CMK (cell line): ENCODE data around the gene EGR2.
A peak's percentile ranks its signal among the peaks of the same experiment; 100 is the strongest.

Experiments used
- DNase-seq: peaks from one replicate; pipeline ENCODE4 v3.0.0-alpha.2; 2010; ENCODE audit warnings: low read depth

Gene EGR2

GRCh38 chr10:62817766-62818425 is 1.7 kb upstream of the EGR2 start:
- DNase-seq = peak; percentile 22

DNA sequence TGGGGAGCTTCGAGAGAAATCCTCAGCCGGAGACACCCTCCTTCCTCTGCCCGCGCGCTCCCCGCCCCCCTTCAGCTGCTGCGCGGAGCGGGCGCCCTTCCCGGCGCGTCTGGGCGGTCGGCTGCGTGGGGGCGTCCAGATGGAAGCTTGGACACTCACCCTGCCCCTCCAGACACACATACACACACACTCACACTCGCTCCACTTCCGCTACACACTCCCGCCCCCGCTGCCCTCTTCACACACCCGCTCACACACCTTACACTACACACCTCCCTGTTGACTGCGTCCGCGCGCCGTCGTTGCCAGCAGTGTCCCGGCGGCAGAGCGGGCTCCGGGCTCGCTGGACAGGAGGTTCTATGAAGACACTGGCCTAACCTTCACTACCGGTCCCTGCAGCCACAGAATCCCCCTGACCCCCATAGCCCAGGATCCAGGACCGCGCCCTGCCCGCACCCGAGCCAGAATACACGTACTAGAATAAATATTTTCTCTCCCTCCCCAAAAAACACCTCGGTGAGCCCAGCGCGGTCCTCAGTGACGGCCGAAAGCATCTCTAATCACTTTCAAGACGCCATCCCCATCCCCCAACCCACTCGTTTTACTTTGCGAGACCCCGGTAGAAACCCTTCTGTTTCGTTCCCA is 1.1 kb upstream of the EGR2 start:
- peak; percentile 32 for DNase-seq

GRCh38 chr10:62816076-62816330 is 163 bp downstream of the EGR2 start:
- DNase-seq = no peak

DNA sequence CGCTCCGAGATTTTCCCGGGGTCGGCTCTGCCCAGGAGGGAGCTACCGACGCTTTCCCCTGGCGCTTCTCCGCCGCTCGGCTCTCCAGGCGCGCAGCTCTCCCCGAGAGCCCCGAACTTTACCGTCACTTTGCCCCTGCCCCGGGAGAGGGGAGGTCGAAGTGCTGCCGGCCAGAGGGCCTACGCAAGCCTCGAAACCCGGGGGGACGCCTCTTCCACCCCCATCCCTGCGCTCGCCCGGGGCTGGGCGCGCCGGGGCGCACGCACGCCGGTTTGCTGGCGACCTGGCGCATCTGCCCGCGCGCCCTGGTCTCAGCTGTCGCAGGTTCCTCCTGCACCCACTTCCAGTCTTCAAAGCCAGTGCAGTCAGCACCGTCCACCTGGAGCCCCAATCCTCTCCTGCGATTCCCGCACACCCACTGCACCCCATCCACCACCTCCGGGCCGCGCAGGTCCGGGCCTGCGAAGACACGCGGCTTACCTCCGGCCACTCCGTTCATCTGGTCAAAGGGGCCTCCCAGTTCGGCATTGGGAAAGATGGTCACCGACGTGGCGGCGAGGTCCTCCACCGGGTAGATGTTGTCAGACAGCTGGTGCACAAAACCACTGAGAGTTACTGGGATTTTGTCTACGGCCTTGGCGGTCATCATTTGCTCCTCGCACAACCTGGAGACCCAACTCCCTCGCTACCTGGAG is 638 bp downstream of the EGR2 start:
- no peak for DNase-seq

DNA sequence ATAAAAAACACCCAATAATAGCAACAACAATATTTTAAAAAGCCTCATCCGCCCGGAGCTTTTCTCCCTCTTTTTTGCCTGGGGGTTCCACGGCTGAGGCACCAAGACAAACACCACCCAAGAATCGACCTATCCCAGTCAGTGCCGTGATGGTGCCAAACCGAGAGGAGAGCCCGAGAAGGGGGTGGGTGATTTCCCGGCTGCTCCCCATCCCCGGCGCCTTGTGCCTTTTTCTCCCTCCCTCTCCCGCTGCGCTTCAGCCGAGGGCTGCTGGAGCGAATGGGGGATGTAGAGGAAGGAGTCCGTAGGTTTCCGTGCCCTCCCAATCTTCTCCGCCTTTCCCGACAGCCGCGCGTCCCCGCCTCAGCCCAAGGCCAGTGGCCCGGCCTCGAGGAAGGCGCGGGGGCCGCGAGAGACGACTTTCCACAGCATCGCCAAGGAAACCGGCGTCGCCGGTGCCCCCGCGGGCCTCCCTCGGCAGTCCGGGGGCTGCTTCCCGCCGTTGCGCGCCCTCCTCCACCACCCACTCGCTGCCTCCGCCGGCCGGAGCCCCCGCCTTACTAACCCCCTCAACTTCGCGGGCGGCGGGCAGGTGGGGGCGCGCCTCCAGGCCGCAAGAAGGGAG is 1.3 kb downstream of the EGR2 start:
- DNase-seq = no peak

DNA sequence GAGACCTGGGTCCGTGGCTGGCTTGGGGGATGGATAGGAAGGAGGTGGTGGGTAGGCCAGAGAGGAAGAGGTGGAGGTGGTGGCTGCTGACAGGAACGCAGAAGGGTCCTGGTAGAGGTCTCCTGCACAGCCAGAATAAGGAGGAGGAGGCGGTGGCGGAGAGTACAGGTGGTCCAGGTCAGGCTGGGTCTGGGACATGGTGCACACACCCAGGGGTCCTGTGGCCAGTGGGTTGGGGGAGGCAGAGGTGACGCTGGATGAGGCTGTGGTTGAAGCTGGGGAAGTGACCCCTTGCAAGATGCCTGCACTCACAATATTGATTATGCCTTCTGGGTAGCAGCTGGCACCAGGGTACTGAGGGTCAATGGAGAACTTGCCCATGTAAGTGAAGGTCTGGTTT is 2.2 kb downstream of the EGR2 start:
- no peak for DNase-seq

DNA sequence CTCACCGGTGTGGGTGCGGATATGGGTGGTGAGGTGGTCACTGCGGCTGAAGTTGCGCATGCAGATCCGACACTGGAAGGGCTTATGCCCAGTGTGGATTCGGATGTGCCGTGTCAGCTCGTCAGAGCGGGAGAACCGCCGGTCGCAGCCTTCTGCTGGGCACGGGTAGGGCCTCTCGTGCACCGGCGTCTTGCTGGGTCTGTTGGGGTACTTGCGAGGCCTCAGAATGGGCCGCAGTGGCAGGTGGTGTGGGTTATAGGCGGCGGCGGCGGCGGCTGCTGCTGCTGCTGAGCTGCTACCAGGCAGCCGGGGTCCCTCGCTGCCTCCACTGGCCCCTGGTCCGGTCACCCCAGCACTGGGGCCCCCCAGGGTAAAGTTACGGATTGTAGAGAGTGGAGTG is 2.7 kb downstream of the EGR2 start:
- no peak for DNase-seq

DNA sequence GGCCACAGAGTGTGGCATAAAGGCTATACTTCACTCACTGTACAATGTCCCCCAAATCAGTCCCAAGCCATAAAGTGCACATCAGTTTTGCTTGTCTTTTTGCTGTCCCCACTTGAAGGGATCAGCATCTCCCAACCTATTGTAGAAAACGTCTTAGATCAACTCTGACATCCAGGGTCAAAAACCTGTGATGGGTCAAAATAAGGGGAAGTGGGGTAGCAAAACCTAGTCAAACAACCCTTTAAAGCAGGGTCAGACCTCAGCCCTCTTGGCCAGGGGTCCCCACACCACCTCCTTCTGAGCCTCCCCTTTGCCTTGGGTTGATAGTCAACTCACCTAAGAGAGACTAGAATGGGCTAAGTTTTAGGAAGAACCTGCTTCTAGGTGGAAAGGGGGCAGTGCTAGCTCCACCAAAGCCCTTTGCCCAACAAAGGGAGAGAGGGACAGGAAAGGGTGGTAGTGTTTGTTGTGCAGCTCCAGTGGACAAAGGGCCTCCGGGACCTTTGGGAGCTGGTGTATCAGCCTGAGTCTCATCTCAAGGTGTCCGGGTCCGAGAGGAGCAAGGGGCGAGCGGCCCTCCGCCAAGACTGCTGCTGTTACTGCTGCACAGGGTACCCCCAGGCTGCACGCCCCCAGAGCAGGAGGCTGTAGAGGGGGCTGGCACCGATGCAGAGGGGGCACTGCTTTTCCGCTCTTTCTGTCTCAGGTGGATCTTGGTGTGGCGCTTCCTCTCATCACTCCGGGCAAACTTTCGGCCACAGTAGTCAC is 3.3 kb downstream of the EGR2 start:
- DNase-seq = no peak

DNA sequence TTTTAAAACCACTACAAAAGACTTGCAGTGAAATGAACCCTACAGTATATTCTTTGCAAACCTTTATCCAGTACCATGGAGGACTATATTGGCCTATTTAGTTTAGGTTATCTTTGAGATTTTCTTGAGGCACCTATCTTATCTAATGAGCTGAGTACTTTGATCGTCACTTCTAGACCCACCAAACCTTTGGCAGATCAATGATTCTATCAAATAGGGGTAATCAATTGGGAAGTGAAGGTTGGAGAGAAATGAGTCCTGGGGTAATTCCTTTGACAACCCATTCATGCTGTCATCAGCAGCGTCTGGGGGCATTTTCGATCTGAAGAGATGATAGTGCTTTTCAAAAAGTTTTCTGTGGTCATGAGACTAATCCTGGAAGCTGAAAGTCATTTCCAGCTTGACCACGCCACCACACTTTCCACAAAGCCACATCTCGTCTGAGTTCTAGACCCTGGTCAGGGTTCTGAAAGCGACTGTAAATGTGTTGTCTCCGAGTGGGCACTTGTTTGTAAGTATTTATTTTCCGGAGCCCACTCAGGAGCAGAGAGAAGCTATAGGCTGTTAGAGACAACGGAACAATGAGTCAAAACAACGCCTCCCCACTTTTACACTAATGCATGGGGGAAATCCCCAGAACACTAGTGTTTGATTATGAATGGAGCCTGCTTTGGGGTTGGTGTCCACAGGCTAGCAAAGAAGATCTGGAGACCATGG is 4.8 kb downstream of the EGR2 start:
- no peak for DNase-seq

GRCh38 chr10:62810156-62810902 is 5.8 kb downstream of the EGR2 start:
- no peak for DNase-seq

DNA sequence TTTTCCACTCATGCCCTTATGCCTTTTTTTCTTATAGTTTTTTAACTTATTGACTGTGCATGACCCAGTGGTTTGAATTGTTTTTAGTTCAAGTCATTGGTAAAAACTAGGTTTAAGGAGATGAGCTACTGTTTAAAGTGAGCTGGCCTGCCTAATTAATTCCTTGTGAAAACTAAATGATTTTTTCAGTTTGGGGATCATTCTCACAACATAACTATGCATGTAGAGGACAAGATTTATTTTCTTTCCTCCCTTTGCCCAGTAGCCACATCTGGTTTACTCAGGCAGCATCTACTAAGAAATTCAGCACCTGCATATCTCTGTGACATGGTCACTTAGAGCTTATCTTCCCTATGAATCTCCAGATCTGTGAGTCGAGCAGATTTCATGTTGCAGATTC is 9.9 kb downstream of the EGR2 start:
- DNase-seq = no peak

DNA sequence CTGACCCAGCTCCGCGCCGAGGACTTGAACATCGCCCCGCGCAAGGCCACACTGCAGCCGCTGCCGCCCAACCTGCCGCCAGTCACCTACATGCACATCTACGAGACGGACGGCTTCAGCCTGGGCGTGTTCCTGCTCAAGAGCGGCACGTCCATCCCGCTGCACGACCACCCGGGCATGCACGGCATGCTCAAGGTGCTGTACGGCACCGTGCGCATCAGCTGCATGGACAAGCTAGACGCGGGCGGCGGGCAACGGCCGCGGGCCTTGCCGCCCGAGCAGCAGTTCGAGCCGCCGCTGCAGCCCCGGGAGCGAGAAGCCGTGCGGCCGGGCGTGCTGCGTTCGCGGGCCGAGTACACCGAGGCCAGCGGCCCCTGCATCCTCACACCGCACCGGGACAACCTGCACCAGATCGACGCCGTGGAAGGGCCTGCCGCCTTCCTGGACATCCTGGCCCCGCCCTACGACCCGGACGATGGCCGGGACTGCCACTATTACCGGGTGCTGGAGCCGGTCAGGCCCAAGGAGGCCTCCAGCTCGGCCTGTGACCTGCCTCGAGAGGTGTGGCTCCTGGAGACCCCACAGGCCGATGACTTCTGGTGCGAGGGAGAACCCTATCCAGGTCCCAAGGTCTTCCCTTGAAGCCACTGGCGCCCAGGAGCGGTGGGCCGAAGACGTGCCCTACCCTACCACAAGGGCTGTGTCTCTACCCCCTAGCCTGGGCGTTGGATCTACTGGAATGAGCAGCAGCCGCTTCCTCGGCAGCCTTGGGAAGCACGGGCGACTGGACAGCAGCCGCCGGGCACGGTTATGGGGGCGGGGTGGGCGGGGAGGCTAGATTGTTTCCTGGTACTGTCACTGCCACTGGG is 10.7 kb downstream of the EGR2 start:
- no peak for DNase-seq

DNA sequence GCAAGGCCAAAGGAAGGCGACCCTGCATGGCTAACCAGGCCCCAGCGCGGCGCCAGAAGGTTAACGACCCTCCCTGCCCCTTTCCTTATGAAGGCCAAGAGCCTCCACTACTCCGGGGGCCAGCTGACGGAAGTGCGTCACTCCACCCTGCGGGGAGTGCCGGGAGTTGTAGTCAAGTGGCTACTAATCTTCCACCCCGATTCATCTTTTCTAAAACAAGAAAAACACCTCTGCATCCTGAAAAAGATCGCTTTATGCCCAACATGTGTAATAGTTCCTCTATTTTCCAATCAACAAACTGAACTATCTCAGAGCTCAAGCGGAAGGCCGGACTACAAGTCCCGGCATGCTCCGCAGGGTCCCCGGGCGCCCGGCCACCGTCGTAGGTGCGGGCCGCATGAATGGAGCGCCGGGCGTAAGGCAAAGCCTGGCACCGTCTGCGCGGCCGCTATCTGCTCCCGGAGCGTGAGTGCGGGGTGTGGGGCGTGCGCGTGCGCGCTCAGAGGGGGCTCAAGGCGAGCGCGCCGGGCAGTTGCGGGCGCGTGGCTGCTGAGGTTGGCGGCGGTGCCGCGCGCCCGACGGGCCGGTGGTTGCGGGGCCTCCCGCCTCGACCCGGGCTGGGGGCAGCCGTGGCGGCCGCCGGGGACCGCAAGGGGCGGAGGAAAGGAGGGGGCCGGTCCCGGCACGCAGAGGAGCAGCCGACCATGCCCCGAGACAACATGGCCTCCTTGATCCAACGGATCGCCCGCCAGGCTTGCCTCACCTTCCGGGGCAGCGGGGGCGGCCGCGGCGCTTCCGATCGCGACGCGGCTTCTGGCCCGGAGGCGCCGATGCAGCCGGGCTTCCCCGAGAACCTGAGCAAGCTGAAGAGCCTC is 11.6 kb downstream of the EGR2 start, which contains the start of gene ADO:
TSS of gene ADO (plus strand) at position 365 of the 875 bp plus-strand sequence. CDS start at position 705, 340 bp downstream.
- DNase-seq = peak; percentile 45

DNA sequence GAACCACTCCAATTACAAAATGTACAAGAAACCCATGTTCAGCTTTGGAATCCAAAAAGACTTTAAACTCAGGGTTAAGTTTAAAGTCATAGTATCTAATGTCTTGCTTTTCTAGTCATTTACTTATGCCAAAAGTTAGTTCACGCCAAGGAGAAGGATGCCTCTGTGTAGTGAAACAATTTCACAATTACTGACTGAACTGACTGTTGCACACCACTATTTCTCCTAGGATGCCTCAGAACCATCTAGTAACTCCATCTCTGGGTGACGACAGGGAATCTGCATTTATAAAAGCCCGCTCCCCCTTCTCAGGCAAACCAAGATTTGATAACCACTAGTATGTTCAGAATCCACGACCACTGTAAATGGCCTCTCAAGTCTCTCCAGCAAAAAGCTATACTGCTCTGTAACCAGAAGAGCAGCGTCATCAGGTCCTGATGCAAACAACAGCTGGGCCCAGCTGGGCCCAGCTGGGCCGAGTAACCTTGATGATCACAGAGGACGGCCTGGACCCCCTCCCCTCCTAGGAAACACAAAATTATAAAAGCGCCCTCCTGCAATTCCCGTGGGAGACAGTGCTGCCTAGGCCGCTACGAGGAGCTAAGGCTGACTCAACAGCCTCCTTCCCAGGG is 12.3 kb downstream of the EGR2 start:
- DNase-seq = no peak

DNA sequence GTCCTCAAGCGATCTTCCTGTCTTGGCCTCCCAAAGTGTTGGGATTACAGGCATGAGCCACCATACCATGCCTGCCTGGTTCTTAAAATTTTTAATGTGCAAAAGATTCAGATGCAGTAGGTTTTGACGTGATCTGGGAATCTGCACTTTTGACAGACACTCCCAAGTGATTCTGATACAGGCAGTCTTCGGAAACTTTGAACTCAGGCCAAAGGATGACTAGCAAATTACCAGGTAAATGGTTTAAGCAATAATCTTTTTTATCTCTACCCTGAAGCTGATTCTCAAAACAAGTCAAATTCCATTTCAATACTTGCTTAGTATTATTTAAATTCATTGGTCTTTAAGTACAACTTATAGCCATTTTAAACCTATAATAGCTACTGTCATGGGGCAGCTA is 14.3 kb downstream of the EGR2 start:
- no peak for DNase-seq

DNA sequence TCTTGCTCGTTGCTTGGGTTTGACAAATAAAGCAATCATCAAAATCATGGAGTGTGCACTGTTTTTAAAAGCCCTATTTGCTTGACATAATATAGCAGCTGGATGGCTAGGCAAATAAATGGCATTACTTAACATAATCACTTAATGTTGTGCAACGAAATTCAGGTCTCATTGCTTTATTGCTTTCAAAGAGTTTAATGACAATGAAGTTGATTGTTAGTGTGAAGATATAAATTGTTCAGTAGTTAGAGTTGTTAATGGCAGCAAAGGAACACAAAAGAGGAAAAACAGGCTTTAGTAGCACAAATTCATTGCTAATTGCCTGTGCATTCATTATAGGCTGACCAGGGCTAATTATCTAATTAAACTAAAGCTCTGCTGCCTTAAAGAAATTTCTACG is 19.3 kb downstream of the EGR2 start:
- DNase-seq = no peak

DNA sequence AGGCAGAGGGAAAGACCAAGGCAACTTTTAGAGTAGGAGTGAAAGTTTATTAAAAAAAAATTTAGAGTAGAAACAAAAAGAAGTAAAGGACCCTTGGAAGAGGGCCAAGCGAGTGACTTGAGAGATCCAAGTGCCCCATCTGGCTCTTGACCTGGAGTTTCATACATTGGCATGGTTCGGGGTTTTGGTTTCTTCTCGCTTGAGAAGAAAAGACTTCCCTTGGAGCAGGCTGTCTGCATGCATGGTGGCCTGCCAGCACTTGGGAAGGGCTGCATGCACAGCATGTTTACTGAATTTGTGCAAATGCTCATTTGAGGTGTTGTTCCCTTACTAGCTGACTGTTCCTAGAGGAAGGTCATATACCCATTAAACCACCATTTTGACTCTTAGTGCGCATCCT is 20.4 kb downstream of the EGR2 start:
- DNase-seq = no peak

GRCh38 chr10:62795100-62795499 is 21.1 kb downstream of the EGR2 start:
- DNase-seq = no peak

DNA sequence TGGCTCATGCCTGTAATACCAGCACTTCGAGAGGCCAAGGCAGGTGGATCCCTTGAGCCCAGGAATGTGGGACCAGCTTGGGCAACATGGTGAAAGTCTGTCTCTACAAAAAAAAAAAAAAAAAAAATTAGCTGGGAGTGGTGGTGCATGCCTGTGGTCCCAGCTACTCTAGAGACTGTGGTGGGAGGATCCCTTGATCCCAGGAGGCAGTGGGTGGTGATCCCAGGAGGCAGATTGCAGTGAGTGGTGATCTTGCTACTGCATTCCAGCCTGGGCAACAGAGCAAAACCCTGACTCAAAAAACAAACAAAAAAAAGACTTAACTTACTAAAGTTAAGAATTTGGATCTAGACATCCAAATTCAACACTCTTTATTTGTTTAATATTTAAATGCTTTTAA is 21.9 kb downstream of the EGR2 start:
- no peak for DNase-seq
